ENCODE data around the gene ZBTB6. TPM values are rescaled to one million over a fixed set of nuclear protein-coding genes. Genes with fewer than 3 reads are reported as not detected.
"Not testable (repeated sequence)": the region's sequence is repeated elsewhere in the genome, so short reads cannot be mapped to it uniquely, and the experiment has no call there.

ZBTB6 gene
- total RNA-seq, 1 donor from 2014 or later: 5.3 TPM

DNA sequence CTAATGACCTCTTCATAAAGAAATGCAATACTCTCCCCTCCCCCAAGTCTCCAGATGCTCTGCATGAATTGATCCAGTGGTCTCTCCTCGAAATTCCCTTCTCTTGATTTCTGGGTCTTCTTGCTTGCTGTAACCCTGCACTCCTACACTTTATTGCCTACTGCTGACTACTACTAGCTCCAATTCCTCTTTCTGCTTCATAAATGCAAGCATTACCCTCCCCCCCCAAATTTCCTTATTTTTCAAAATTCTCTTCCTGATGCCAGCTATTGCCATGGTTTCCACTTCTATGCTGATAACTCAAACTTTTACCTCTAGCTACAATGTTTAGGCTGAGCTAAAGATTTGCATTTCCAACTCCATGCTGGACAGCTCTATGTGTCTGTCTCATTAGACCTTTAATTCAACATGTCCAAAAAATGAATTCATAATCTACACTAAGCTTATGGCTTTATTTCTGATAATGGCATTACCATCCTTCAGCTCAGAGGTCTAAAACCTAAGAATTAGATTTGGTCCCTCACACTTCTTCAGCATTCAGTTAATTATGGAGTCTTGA is 16.8 kb upstream of the ZBTB6 start:
- DNase-seq (ENCODE audit: extremely low read depth, low read depth, low spot score): no peak

DNA sequence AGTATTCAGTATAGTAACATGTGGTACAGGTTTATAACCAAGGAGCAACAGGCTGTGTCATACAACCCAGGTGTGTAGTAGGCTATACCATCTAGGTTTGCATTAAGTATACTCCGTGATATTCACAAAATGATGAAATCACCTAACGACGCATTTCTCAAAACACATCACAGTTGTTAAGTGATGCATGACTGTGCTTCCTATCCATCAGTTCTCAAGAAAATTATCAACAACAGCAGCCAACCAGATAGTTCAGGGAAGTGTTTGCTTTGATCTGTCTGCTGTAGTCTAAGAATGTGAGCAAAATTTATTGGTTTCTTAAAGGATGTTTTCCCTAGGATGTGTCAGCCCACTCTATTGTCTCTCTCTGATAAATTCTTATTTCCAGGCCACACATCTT is 10.8 kb upstream of the ZBTB6 start:
- DNase-seq (ENCODE audit: extremely low read depth, low read depth, low spot score): no peak

- DNase-seq (ENCODE audit: extremely low read depth, low read depth, low spot score): no peak
Measured at GRCh38 chr9:122922713-122923112, 9.6 kb upstream of the ZBTB6 start.

- no peak for DNase-seq (ENCODE audit: extremely low read depth, low read depth, low spot score)
Measured at GRCh38 chr9:122918310-122918709, 5.2 kb upstream of the ZBTB6 start.

- DNase-seq (ENCODE audit: extremely low read depth, low read depth, low spot score): no peak
Measured at GRCh38 chr9:122912671-122912963, 506 bp downstream of the ZBTB6 start.

DNA sequence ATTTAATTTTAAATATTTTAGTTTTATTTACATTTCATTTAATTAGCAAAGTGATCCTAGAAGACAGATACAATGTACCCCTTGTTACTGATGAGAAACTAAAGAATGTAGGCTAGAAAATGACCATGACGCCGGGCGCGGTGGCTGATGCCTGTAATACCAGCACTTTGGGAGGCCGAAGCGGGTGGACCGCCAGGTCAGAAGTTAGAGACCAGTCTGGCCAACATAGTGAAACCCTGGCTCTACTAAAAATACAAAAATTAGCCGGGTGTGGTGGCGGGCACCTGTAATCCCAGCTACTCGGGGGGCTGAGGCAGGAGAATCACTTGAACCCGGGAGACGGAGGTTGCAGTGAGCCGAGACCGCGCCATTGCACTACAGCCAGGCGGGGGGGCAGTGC is 7.0 kb downstream of the ZBTB6 start:
- DNase-seq (ENCODE audit: extremely low read depth, low read depth, low spot score): not testable (repeated sequence)

DNA sequence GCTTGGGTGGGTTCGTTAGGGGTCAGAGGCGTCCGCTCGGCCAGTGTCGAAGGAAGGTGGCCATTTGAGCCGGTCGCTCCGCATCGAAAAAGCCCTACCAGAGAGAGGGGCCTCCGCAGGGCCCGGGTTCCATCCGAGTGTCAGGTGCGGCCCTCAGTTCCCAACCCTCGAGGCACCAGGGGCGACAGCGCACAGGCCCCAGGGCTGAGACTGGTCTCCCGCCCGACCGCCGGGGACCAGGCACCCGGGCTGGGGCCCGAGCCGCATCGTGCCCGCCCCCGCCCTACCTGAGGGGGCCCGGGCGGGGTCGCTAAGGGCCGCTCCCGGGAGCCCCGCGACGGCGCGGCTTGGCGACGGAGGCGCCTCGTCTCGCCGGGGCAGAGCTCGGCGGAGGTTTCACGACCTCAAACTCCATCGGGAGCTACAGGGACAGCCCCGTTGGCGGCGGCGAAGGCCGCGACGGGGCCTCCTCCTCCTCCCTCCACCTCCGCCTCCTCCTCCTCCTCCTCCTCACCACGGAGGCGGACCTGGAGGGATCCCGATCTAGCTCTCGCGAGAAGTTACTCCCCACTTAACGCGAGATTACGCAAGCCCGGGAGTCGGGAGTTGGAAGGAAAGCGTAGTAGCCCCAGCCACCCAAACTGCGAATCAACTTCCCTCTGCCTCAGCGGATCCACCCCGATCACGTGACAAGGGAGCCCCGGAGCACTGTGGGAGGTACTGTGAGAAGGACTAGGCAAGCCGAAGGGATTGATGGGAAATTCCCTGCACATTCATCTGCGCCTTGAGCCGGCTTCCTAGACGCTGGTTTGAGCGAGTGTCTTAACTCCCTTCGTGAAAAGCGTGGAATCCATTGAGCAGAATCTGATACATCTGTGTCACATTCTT is 8.1 kb downstream of the ZBTB6 start, which contains the start of gene RC3H2:
RC3H2 (minus strand) TSS at position 537 of the 888 bp plus-strand sequence. CDS start 7,850 bp downstream, outside the sequence.
- peak; percentile 100 for DNase-seq (ENCODE audit: extremely low read depth, low read depth, low spot score)

DNA sequence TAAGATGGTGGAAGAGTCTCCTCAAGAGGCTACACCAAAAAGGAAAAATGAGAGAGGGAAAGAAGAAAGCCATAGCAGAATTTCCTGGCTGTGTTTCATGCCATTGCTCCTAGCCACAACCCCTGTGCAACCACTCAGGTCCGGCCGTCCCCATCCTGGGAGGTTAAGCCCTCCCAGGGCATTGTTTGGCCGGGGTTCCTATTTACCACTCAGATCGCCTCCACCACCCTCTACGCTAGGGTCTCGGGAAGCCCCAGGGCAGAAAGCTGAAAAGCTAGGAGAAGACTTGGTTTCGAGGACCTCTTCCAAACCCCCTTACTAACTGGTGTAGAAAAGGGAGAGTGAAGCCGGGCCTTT is 8.7 kb downstream of the ZBTB6 start:
- DNase-seq (ENCODE audit: extremely low read depth, low read depth, low spot score): no peak

- no peak for DNase-seq (ENCODE audit: extremely low read depth, low read depth, low spot score)
Measured at GRCh38 chr9:122900791-122901190, 12.3 kb downstream of the ZBTB6 start.

DNA sequence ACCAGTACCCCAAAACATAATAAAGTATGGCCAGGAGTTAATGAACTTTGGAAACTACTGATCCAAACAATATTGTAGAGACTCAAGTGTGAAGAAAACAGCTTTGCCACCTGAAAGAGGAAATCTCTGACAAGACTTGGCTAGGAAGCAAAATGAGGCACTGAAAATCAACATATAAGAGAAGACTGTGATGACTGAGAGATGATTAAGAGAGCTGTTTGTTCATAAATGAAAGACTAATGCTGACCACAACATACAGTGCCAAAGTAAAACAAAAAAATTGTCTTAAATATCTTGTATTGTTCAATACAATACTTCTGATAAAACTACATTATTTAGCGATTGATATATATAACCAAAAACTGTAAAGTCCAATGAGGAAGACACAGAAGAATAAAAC is 15.2 kb downstream of the ZBTB6 start:
- DNase-seq (ENCODE audit: extremely low read depth, low read depth, low spot score): no peak

GRCh38 chr9:122888480-122888879 is 24.6 kb downstream of the ZBTB6 start:
- DNase-seq (ENCODE audit: extremely low read depth, low read depth, low spot score): no peak

DNA sequence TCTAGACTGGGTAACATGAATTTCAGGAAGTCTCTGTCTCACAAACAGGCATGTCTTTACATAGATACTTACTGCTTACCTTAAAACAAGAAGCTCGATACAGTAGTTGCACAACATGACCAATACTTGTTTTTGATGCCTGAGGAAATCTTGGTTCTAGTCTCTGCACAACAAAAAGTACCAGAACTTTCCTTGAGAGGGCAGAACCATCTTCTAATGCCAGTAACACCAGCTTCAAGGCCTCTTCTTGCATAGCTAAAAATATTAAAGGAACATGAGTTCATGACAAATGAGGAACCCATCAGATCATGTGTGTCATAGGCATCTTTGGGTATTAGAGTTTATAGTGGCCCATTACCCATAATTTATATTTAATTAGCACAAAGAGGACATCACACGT is 30.0 kb downstream of the ZBTB6 start:
- no peak for DNase-seq (ENCODE audit: extremely low read depth, low read depth, low spot score)

DNA sequence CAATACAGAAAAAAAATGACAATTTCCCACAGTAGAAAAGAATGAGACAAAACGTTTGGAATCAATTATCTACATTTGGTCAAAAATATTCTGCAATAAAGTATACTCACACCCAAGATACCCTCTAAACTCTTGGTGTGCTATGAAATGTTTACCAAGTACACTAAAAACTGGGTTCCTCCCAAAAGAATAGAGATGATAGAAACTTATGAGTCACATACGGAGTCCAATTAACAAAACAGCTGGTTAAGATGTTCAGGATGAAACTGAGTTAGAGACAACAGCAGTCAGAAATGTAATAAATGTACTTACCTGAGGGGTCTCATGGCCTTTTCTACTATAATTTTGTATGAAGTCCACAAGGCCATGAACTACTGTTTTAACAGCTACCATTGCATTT is 33.7 kb downstream of the ZBTB6 start:
- DNase-seq (ENCODE audit: extremely low read depth, low read depth, low spot score): no peak

DNA sequence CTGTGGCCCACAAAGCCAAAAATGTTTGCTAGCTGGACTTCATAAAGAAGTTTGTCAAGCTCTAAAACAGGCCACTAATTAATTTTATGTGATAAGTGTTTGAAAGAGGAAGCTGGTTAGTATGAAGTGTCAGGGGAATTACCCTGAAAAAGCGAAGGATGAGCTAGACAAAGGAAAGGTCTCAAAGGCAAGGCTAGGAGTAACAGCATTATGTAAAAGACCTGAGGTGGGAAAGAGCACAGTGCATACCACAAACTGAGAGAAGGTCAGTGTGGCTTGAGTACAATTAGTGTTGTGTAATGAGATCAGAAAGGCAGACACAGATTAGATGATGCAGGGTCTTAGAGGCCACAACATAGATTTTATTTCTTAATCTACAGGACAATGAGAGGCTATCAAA is 37.6 kb downstream of the ZBTB6 start:
- DNase-seq (ENCODE audit: extremely low read depth, low read depth, low spot score): no peak

DNA sequence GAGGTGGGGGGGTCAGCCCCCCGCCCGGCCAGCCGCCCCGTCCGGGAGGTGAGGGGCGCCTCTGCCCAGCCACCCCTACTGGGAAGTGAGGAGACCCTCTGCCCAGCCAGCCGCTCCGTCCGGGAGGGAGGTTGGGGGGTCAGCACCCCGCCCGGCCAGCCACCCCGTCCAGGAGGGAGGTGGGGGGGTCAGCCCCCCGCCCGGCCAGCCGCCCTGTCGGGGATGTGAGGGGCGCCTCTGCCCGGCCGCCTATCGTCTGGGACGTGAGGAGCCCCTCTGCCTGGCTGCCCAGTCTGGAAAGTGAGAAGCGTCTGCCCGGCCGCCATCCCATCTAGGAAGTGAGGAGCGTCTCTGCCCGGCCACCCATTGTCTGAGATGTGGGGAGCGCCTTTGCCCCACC is 45.8 kb downstream of the ZBTB6 start:
- not testable (repeated sequence) for DNase-seq (ENCODE audit: extremely low read depth, low read depth, low spot score)

- no peak for DNase-seq (ENCODE audit: extremely low read depth, low read depth, low spot score)
Measured at GRCh38 chr9:122866079-122866478, 47.0 kb downstream of the ZBTB6 start.

- DNase-seq (ENCODE audit: extremely low read depth, low read depth, low spot score): peak; percentile 48
Measured at GRCh38 chr9:122865300-122865699, 47.8 kb downstream of the ZBTB6 start.

DNA sequence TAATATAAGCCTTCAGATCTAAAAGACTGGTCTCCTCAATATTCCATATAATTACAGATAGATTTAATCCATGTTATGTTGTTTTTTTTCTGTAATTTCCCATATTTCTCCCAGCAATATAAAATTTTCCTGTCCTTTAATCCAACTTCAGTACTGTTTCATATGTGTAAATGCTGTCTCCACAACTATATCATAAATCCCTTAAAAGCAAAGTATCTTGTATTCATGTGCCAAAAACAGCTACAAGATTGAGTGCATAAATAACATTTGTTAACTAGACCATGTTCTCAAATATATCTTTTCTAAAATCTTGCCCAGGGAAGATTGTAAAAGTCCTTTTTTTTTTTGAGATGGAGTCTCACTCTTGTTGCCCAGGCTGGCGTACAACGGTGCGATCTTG is 49.7 kb downstream of the ZBTB6 start:
- DNase-seq (ENCODE audit: extremely low read depth, low read depth, low spot score): no peak

- DNase-seq (ENCODE audit: extremely low read depth, low read depth, low spot score): no peak
Measured at GRCh38 chr9:122860319-122861142, 52.6 kb downstream of the ZBTB6 start.
